ENCODE results near the gene MAST4.
A peak's percentile ranks its signal among the peaks of the same experiment; 100 is the strongest.

MAST4 gene

DNA sequence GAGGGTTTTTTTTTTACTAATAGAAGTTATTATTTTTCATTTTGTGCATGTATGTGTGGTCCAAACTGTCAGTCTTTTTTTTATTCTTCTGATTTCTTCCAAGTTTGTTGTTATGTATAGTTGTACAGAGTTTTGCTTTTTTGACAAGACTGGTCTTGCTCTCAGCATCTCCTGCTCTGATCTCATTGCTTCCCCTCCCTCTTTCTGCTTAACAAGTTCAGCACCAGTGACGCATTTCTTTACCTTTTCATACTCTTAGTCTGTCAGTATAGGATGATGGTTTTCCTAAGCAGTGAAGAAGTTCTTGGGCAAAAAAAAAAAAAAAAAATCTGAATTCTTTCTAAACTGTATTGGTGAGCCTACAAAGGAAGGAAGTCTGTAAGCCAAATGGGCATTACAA lies 465.3 kb downstream of the MAST4 start:
- DNase-seq = no peak

DNA sequence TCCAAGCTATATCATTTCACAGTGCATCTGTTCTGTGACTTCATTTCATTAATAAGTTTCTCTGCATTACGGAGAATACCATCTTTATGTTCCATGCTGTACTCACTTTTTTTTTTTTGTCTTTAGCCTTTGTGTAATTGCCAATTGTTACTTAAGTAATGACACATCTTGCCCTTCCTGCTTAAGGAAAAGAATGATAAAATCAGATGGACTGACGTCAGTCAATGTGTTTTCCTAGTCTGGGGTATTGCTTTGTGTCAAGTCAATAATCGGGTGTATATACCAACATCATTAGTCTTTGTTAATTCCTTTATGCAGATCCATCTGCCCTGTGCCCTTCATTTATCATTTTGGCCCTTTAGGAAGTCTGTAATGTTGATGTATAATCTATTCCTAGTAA lies 466.9 kb downstream of the MAST4 start:
- DNase-seq = no peak

DNA sequence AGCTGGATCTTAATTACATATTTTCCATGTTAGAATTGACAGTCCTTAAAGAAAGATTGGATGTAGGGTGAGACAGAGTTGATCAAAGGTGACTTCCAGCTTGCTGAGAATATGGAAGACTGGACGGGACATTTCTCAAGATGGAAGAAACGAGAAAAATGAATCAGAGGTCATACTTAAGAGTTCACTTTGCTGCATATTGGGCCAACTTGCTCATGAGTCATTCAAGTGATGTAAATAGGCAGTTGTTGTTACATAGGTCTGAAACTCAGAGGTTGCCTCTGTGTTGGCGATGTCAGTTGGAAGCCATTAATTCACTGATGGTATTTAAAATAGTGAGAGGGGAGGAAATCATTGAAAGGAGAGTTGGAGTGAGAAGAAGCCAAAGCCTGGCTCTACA lies 467.6 kb downstream of the MAST4 start:
- no peak for DNase-seq

DNA sequence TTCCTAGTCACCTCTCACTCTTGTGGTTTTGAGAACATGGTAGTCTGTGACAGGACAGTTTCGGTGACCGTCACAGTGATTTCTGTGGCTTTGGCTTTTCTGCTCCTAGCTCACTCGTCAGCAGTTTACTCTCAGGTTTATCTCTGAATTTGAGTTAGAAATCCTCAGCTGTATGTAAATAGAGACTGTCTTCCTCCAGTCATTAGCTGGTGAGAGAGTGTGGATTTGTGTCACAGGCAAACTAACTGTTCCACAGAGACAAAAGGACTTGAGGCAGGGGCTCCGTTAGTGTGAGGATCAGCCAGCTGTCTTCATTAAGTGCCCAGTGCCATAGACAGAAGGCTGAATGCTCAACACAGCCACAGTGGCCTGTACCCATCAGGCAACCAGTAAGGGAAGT lies 469.0 kb downstream of the MAST4 start:
- no peak for DNase-seq

DNA sequence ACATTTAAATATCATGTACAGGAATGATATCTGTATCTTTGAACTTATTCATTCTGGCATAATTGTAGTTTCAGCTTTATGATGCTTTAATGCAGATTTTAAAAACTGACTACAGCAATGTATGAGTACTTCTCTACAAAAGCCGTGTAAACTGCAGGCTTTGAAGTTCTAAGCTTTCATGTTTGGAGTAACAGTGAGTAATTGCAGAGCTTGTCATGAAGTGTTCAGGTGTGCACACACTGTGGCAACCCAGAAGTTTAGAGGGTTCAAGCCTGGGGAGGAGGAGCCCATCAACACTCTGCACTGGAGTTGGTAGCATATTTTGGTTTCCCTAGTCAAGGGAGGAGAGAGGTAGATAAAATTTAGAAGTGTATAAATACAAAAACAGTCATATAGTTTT lies 469.5 kb downstream of the MAST4 start:
- DNase-seq = no peak

DNA sequence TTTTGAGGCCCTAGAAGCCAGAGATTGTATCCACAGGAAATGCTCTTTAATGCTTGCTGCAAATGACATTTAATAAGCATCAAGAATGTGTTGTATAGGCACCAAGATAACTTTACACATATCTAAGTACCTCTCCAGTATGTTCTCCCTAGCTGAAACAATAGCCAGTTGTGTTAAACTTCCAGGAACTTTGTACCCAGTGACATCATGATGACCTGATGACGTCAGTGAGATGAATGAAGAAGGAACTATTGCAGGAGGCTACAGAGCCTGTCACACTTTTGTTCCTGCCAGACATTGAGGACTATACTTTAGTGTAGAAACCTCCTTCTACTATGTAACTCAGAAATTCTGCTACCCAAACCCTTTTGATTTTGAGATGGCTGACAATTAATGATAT lies 470.6 kb downstream of the MAST4 start:
- no peak for DNase-seq

DNA sequence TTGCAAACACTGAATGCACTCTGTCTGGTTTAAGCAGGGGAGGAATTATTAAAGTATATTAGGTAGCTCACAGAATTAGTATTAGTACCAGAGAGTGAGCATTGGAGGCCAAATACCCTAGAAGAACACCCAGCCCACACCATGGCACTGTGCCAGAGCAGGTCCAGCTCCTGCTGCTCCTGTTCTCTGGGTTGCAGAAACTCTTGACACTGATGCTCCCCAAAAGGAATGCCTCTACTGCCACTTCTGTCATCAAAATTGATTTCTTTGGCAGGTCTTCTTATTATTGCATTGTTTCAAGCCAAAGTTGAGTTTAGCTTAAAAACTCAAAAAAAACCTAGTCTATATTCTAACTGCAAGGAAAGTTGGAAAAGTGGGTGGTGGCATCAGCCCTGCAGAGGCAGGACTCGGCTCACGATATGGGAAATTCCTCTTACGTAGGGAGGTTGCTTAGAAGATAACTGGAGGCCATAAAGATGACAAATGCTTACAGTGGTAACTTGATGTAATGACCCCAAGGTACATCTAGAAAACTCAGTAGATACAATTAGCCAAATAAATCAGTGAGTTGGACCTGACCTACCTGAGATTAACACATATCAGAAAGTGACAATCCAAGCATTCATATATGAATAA lies 477.0 kb downstream of the MAST4 start:
- no peak for DNase-seq

DNA sequence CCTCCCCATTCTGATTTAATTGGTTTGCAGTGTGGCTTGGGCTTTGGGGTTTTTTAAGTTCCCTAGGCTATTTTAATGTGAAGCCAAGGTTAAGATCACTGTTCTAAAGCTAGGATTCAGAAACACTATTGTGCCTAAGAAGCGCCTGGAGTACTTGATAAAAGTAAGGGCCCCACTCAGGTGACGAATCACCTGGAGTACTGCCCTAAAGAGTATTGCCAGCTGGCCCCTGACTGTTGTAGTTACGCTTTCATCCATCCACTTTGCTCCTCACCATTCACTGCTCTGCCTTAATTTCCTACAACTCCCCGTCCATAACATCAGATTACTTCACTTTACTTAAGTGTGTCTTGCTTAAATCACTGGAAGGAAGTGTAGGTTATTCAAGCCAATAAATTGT lies 481.1 kb downstream of the MAST4 start:
- no peak for DNase-seq

DNA sequence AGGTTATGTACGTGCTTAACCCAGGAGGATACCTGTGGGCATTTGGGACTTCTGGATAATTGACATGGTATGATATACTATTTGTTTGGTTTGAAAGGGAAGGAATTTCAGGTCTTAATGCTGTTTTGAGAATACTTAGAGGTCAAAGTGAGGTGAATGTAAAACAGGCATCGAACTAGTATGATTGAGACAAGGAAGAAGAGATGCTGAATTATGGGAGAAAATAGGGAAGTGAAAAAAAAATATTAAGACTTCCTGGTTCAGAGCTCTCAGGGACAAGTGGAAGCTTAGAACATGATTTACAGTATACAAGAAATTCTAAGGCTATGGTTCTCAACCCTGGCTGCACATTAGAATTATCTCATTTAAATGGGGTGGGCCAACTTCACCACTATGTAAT lies 485.1 kb downstream of the MAST4 start:
- no peak for DNase-seq

DNA sequence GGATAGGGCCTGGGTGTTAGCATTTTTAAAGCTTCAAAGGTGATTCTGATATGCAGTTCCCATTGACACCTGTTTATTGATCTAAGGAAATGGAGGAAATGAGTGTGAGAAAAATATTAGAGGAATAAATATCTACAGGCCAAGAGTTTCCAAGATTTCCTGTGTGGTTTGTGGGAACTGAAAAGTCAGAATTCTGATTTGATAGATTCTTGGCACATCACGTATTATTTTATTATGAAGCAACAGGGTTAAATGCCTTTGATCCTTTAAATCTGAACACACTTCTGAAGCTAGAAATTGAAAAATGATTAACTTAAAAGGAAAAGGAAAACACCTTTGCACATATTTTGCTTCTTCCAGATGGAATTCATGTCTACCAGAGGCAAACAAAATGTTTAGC lies 486.7 kb downstream of the MAST4 start:
- no peak for DNase-seq

DNA sequence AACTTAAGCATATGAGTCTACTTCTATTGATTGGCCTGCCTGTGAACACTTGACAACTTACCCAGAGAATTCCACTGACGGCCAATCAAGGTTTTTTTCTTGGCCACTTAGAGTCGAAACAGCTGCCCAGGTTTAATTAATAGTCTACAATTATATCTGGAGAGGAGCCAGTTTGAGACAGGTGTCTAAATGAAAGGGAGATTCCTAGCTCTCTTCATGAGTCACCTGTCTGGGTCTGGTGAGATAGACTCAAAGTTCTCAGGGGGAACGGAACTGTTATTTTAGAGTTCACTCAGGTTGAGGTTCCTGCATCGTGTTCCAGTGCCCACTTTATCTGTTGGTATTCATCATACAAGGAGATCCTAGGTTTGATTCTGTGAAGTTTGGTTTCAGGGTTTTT lies 489.4 kb downstream of the MAST4 start:
- DNase-seq = no peak

DNA sequence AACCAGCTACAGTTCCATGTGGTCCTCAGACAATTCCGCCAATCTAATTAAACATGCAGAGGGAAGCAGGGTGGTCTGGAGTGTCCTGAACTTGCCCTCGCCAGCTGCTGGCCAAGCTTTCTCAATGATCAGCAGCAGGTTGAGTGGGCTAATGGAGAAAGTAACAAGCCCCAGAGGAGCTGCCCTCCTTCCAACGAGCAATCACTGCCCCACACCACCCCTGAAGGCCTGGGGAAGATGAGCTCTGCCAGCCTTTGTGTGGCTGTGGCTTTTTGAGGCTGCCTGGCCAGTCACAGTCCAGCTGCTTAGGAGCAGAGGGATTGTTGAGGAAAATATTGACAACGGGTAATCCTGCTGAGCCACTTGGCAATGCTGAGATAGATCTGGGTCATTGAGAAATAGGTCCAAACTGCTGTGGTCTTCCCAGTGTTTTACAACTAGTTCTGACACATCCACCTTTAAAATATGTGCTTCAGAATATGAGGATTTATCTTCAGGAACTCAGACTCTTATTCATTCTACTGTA lies 493.1 kb downstream of the MAST4 start:
- peak in 1 of 56 donors; percentile 6 for DNase-seq

DNA sequence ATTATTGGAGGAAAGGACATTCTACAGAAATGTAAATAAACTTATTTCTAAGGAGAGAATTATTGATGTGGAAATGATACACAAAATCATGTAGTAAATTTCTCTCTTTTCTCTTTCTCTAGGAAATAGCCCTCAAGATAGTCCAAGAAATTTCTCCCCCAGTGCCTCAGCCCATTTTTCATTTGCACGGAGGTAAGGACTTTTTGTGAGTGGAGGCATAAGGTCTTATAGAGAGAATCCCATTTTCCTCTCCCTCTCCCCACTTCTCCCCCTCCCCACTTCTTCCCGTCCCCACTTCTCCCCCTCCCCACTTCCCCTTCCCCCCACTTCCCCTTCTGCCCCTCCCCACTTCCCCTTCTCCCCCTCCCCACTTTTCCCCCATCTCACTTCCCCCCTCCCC lies 493.8 kb downstream of the MAST4 start:
- DNase-seq = no peak

DNA sequence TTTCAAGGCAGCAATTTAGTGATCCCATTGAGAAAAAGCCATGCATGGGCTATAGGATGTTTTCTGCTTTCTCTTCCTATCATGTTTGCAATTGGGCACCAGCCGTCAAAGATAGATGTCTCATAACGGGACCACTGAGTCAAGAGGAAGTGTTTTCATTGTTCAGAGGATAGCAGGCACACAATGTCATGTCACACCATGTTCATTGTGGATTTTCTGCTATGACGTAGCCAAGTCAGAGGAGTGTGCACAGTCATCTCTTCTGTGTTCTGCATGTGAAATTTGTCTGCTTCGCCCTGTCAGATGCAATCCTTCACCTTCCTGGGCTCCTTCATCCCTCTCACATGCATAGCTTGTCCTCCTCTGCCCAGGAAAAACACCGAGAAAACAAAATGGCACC lies 494.4 kb downstream of the MAST4 start:
- no peak for DNase-seq

DNA sequence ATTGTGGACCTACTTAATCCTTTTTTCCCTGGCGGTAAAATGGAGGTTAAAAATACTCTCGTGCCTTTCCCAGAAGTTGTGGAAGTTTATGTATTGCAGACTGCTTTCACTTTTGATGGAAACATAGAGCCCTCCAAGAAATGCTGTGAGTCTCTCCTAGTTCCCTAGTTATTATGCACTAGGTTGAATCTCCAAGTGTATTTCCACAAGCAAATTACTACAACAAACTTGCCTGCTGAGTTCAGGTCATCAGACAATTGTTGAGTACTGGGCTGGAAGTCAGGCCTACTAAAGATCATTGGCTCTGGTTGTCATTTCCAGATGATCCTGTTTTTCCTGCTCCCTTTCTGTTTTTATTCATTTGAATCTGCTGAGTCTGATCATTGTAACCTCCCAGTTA lies 496.3 kb downstream of the MAST4 start:
- no peak for DNase-seq

DNA sequence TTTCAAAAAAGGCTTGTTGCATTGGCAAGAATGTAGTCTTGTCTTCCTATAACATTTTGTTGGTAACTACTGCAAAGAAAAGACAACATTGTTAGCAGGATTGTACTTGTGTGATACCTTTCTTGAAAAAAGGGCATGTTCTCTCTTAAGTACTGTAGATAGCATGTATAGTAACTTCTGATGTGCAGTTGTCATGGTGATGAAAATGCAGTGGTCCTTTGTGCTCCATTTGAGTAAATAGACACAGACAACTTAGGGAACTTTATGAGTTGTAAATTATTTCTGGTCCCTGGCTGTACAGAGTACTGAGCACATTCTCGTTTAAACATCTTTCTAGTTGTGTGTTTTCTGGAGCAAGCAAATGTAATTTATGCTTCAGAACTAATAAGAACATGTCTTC lies 497.1 kb downstream of the MAST4 start:
- DNase-seq = no peak

DNA sequence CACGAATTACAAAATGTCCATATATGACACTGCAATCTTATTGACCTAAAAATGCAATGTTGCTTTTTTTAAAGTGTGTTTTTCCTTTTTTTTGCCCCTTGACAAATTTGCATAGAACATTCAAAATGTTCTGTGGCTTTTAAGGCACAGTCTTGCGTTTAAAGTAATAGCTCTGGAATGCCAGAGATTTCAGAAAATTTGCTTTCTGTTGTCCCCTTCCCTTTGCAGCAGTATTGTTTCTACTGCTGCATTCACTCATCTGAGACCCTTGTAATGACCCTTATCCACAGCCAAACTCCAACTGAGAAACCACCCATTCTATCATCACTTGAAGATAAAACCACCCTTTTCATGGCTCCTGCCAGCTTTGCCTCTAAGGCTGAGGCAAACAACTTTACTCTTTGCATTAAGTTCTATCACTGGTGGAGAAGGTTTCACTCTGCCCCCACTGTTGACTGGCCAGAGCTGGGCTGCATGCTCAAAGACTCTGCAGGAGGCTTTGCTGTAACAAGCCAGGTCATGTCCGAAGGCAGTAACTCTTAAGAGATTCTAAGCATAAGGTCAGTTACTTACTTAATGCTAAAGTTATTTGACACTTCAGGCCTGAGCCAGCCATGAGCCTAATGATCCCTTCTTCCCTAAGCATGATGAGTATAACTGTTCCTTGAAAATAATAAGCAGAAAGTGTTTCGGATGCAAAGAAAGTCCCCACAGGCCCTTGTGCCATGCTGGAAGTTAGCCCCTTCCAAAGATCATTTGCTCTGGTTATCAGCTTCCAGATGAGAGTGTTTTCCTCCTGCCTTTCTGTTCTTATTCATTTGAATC lies 498.5 kb downstream of the MAST4 start:
- DNase-seq = no peak

DNA sequence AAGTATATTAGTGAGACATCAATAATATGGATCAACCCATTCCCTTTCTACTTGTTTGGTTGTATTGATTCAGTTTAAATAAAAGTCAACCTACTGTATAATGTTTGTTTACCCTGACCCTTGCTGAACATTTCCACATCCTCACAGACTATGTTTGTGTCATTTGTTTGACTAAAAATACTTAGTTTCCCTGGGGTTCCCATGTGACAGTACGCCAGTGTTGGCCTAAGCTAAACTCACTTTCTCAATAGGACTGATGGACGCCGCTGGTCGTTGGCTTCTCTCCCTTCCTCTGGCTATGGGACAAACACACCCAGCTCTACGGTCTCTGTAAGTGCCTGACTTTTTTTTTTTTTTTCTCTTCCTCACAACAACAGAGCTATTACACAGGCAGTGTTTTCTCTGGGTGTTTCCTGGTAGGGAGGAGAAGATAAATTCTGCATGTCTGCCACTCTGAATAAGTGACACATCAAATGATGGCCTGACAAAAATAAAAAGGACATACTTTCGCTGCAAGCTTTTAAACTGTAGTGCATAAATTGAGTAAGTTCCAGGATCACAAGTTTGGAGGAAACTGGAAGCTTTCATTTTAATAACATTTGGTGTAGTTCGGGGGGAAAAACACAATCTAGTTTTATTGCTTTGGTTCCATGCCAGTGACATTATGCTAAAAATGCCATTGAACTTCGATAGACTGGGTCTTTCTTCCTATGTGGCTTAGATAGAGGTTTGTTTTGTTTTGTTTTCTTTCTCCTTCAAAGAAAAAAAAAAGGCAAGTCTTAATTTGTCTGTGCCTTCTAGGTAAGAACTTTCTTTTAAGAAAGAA lies 499.4 kb downstream of the MAST4 start:
- peak in 21 of 56 donors; percentile 2 to 52 (median 12) for DNase-seq

DNA sequence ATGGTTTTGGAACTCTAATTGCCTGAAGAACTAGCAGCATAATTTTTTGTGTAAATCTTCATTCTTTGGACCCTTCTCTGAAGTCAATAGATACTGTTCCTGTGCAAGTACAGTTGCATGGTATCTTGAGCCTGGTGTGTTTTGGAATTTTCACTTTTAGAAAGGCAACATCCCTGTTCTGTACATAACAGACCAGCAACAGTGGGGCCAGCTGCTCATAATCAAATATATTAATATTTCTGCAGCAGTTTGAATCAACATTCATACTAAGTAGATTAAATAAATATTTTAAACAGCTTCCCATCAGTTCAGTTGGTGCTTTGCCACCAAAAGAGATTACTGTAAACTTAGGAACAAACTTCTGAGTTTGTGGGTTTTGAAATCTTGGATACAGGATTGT lies 502.5 kb downstream of the MAST4 start:
- no peak for DNase-seq

DNA sequence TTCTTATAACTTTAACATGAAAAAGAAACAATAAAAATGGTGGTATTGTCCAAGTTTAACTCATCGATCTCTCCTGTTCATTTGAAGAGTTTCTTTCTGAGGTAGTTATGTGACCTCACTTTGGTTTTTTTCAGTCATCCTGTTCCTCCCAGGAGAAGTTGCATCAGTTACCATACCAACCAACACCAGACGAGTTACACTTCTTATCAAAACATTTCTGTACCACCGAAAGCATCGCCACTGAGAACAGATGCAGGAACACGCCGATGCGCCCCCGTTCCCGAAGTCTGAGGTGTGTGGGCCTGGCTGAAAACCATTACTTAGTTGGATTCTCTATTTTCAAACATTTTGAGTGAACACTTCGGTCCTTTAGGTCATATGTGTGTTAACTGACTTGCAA lies 504.1 kb downstream of the MAST4 start:
- peak in 10 of 56 donors; percentile 7 to 40 (median 14) for DNase-seq

DNA sequence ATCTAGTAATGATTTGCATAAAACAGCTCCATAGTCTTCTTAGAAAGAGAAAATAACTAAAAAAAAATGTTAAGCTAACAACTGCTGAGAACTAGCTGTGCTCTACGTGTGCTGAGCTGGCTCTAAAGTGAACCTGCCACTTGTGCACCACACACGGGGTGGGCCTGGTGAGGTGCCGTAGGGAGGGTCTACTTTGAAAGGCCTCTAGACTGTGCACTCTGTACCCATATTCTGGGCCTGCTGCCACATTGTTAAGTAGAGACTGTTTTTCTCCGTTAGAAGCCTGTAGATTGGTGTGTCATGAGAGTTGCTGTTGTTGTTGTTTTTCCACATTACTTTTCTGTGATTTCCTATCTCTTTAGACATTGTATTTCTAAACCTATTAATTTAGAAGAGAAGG lies 506.5 kb downstream of the MAST4 start:
- peak in 1 of 56 donors; percentile 6 for DNase-seq

DNA sequence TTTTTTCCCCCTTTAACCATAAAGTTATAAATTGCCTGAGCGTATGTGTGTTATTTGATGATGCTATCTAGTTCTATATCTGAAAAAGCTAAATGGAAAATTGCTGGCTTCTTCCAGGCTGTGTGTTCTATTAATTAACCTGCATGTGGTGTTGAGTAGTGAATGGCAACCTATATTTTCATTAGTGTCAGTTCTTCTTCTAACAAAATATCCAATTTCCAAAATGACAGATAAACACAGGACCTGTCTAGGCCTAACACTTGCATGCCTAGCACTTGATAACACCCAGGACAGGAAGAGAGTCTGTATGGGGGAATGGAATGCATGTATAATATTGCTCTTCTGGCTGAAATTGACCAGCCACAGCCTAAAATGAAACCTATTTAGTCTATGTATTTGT lies 508.7 kb downstream of the MAST4 start:
- DNase-seq = no peak

Data from amygdala (tissue), 56 donors.